Measurements from ENCODE around the gene DNER.

DNA sequence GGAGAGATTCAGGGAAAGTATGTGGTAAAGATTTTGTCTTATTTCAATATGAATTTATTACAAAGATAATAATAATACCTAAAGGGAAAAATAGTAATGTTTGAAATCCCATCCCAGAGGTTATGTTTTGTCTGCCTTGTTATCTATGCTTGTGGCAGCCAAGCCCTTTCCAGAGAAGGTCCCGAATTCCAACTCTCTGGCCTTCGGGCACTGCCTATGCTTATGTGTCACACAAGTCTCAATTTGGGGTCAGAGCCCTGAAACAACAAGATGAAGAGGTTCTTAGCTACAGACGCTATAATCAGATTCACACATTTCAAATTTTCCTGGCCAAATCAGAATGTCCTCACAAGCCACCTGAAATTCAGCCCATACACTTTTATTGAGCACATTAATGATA is 59.9 kb downstream of the DNER start:
- TF ChIP-seq, protein P1, sequence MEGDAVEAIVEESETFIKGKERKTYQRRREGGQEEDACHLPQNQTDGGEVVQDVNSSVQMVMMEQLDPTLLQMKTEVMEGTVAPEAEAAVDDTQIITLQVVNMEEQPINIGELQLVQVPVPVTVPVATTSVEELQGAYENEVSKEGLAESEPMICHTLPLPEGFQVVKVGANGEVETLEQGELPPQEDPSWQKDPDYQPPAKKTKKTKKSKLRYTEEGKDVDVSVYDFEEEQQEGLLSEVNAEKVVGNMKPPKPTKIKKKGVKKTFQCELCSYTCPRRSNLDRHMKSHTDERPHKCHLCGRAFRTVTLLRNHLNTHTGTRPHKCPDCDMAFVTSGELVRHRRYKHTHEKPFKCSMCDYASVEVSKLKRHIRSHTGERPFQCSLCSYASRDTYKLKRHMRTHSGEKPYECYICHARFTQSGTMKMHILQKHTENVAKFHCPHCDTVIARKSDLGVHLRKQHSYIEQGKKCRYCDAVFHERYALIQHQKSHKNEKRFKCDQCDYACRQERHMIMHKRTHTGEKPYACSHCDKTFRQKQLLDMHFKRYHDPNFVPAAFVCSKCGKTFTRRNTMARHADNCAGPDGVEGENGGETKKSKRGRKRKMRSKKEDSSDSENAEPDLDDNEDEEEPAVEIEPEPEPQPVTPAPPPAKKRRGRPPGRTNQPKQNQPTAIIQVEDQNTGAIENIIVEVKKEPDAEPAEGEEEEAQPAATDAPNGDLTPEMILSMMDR (IDR thresholded peaks at IDR 0.05; ENCODE audit: insufficient read depth, low read length) = no peak
- no peak for TF ChIP-seq GABPA (IDR thresholded peaks at IDR 0.05; ENCODE audit: low read depth)
- TF ChIP-seq, protein P2, sequence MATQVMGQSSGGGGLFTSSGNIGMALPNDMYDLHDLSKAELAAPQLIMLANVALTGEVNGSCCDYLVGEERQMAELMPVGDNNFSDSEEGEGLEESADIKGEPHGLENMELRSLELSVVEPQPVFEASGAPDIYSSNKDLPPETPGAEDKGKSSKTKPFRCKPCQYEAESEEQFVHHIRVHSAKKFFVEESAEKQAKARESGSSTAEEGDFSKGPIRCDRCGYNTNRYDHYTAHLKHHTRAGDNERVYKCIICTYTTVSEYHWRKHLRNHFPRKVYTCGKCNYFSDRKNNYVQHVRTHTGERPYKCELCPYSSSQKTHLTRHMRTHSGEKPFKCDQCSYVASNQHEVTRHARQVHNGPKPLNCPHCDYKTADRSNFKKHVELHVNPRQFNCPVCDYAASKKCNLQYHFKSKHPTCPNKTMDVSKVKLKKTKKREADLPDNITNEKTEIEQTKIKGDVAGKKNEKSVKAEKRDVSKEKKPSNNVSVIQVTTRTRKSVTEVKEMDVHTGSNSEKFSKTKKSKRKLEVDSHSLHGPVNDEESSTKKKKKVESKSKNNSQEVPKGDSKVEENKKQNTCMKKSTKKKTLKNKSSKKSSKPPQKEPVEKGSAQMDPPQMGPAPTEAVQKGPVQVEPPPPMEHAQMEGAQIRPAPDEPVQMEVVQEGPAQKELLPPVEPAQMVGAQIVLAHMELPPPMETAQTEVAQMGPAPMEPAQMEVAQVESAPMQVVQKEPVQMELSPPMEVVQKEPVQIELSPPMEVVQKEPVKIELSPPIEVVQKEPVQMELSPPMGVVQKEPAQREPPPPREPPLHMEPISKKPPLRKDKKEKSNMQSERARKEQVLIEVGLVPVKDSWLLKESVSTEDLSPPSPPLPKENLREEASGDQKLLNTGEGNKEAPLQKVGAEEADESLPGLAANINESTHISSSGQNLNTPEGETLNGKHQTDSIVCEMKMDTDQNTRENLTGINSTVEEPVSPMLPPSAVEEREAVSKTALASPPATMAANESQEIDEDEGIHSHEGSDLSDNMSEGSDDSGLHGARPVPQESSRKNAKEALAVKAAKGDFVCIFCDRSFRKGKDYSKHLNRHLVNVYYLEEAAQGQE (IDR thresholded peaks at IDR 0.05; ENCODE audit: insufficient replicate concordance, low read depth) = no peak
